Panc1 (cell line): ENCODE measurements around the gene ARHGAP31. TPM values are rescaled to one million over a fixed set of nuclear protein-coding genes. Genes with fewer than 3 reads are reported as not detected.
A peak's percentile ranks its signal among the peaks of the same experiment; 100 is the strongest.

Source experiments
- ATAC-seq: fragments of 200-7000 bp; cut with Tn5 transposase; 2 replicates; pipeline ENCODE4 v1.9.1; 2020; ENCODE audit warnings: mild to moderate bottlenecking, moderate library complexity
- BruUV-seq: library from RNA; stranded (reverse); fragments of 400-500 nt; replicated peaks from 2 replicates; lab custom pipeline; 2021; lab: Mats Ljungman, UMichigan
- CTCF ChIA-PET: fragments of 300-600 bp; sonication (Branson Sonifier 250); formaldehyde crosslinking; loops from one replicate; lab custom pipeline; 2022; ENCODE audit warnings: antibody characterized with exemption; lab: Charles Lee
- POLR2A ChIA-PET: fragments of 300-600 bp; sonication (Branson Sonifier 250); formaldehyde crosslinking; loops from one replicate; lab custom pipeline; 2022; ENCODE audit warnings: antibody characterized with exemption; lab: Charles Lee
- DNase-seq: peaks from one replicate; pipeline ENCODE4 v3.0.0-alpha.2; 2010; ENCODE audit warnings: low read depth, low spot score
- H3K27ac ChIP-seq: 2 replicates; pipeline ENCODE4 v1.5.1; 2011; ENCODE audit warnings: mild to moderate bottlenecking, low read length, inconsistent platforms
- H3K27me3 ChIP-seq: fragments of 200-500 bp; sonication (Bioruptor generic); 2 replicates; pipeline ENCODE4 v1.6.0; 2014; ENCODE audit warnings: low read length, inconsistent platforms; ENCODE audit not compliant: control insufficient read depth, insufficient read depth
- H3K36me3 ChIP-seq: fragments of 200-500 bp; sonication (Bioruptor generic); 2 replicates; pipeline ENCODE4 v1.5.1; 2014; ENCODE audit warnings: inconsistent platforms, mild to moderate bottlenecking, low read length, moderate library complexity; ENCODE audit not compliant: control insufficient read depth, insufficient read depth
- H3K4me1 ChIP-seq: 2 replicates; pipeline ENCODE4 v1.5.1; 2011; ENCODE audit warnings: inconsistent platforms, mild to moderate bottlenecking, low read length, moderate library complexity; ENCODE audit not compliant: control insufficient read depth, insufficient read depth
- H3K4me3 ChIP-seq, 2 experiments: 2 replicates each; pipeline ENCODE4 v1.5.1; 2011 to 2012; ENCODE audit warnings: low read depth in 2 of 2, low read length in 2 of 2, mild to moderate bottlenecking in 2 of 2, inconsistent platforms in 1 of 2, moderate library complexity in 1 of 2
- H3K9me3 ChIP-seq: fragments of 200-500 bp; sonication (Bioruptor generic); 2 replicates; pipeline ENCODE4 v1.5.1; 2014; ENCODE audit warnings: low read depth, mild to moderate bottlenecking, inconsistent platforms, low read length, moderate library complexity; ENCODE audit not compliant: control insufficient read depth, insufficient read depth
- POLR2AphosphoS5 ChIP-seq: IDR thresholded peaks from 2 replicates; pipeline ENCODE4 v1.6.1; 2012; ENCODE audit warnings: mild to moderate bottlenecking, low read depth, low read length, moderate library complexity
- REST ChIP-seq, 2 experiments: IDR thresholded peaks; 2 replicates each; pipeline ENCODE4 v1.6.1; 2011 to 2012; ENCODE audit warnings: low read depth in 2 of 2, control low read depth in 1 of 2, low read length in 1 of 2, mild to moderate bottlenecking in 1 of 2, moderate library complexity in 1 of 2; ENCODE audit not compliant: insufficient read depth in 1 of 2
- SIN3A ChIP-seq: IDR thresholded peaks from 2 replicates; pipeline ENCODE4 v1.6.1; 2012; ENCODE audit warnings: low read depth, mild to moderate bottlenecking, low read length, moderate library complexity, borderline replicate concordance; ENCODE audit not compliant: insufficient read depth
- TCF7L2 ChIP-seq: IDR thresholded peaks from 2 replicates; pipeline ENCODE4 v1.6.1; 2011; ENCODE audit warnings: mild to moderate bottlenecking, low read depth, low read length, inconsistent platforms
- in situ Hi-C: cut with HindIII; loops from 2 replicates; pipeline ENCODE4 v1.10.0; 2016; ENCODE audit warnings: low sequenced_read_pairs, low pct_unique_long_range_greater_than_20kb
- intact Hi-C: fragments of 100-400 bp; cut with micrococcal nuclease; formaldehyde crosslinking; loops from one replicate; pipeline ENCODE4 v1.10.0; 2022; ENCODE audit not compliant: unreplicated experiment
- total RNA-seq: library from RNA; stranded (reverse); gene quantifications from one replicate; pipeline ENCODE4 v1.2.1, GENCODE V29; 2021; ENCODE audit not compliant: unreplicated experiment
- TF ChIP-seq, protein P1 (sequence below): fragments of 450-650 bp; IDR thresholded peaks from 2 replicates; pipeline ENCODE4 v1.5.1; 2017; ENCODE audit warnings: mild to moderate bottlenecking

Gene ARHGAP31
- total RNA-seq, 1 experiment from 2014 or later: 7.6 TPM

DNA sequence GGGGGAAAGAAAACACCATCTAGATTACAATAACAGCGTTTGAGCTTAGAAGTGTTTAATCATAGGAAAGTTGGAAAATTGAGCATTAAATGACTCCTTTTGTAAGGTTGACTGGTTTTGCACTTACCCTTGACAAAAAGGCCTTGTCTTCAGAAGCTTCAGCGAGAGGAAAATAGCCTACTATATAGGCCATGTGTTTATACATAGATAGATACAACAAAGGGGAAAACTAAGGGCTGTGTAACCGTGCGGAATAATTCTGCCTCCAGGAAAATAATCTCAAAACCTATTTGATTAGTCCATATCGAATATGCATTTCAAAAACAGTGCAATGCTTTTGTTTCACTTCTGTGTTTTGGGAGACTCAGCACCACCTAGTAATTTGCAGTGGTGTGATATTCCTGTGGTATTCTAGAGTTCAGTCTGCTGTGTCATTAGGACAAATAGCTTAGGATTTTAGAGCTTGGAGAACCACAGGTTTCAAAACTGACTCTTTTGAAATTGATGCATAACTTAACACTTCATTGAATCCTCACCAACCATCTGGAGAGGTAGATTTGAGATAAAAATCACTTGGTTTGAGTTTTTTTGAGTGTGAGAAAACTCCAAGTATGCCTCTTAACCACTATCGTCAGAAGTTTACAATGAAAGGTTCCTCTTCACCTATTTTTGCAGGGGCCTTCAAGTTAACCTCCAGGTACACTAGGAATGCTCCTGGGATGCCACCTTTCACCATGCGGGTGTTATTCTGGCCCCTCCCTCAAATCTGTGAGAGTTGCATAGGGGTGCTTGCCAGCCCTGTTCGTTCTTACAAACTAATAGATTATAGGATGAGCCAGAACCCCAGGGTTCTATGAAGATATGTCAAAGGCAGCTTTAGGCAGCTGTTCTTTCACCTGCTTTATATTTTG, 1.9 kb downstream of the ARHGAP31 start:
- in situ Hi-C loops (no loop called here), intact Hi-C loops (no loop called here)
- ATAC-seq (no peak), DNase-seq (no peak)
- Histone ChIP-seq H3K9me3 (no peaks in the 10 kb centered on the region), H3K36me3 (no peaks in the 10 kb centered on the region), H3K27ac (peak overlapping the region; percentile 49), H3K27me3 (no peaks in the 10 kb centered on the region), H3K4me3 (peak overlapping the region; percentile 40 to 70), H3K4me1 (peaks cover 21% of the 10 kb centered on the region)
- TF ChIP-seq TCF7L2 (no peak), REST (IDR thresholded peaks at IDR 0.05; ENCODE audit: insufficient read depth in 1 of 2, low read depth in 2 of 2, low read length in 1 of 2) (no peak), SIN3A (no peak), POLR2AphosphoS5 (no peak)
- TF ChIP-seq, protein P1, sequence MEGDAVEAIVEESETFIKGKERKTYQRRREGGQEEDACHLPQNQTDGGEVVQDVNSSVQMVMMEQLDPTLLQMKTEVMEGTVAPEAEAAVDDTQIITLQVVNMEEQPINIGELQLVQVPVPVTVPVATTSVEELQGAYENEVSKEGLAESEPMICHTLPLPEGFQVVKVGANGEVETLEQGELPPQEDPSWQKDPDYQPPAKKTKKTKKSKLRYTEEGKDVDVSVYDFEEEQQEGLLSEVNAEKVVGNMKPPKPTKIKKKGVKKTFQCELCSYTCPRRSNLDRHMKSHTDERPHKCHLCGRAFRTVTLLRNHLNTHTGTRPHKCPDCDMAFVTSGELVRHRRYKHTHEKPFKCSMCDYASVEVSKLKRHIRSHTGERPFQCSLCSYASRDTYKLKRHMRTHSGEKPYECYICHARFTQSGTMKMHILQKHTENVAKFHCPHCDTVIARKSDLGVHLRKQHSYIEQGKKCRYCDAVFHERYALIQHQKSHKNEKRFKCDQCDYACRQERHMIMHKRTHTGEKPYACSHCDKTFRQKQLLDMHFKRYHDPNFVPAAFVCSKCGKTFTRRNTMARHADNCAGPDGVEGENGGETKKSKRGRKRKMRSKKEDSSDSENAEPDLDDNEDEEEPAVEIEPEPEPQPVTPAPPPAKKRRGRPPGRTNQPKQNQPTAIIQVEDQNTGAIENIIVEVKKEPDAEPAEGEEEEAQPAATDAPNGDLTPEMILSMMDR: no peak
- ChIA-PET CTCF (interaction anchor here (0.7 to 1.4 kb wide), 2 partner anchors 55 to 412 kb away, joined by 3 read pairs; partner anchors contain the start of gene B4GALT4), POLR2A (no interaction called here)
- BruUV-seq: TSS peak; percentile 64

- Histone ChIP-seq H3K36me3 (no peaks in the 10 kb centered on the region), H3K4me3 (no peak overlapping the region; a peak in 1 of 4 replicates), H3K9me3 (no peaks in the 10 kb centered on the region), H3K27ac (peak overlapping the region; percentile 42; the same call in 1 of the 2 replicates), H3K27me3 (no peaks in the 10 kb centered on the region), H3K4me1 (peaks cover 21% of the 10 kb centered on the region)
- BruUV-seq: no TSS peak
- intact Hi-C loops (no loop called here), in situ Hi-C loops (no loop called here)
- ATAC-seq (no peak), DNase-seq (no peak)
- TF ChIP-seq REST (IDR thresholded peaks at IDR 0.05; ENCODE audit: insufficient read depth in 1 of 2, low read depth in 2 of 2, low read length in 1 of 2) (no peak), POLR2AphosphoS5 (no peak), TCF7L2 (no peak), SIN3A (no peak)
- TF ChIP-seq, protein P1: no peak
- ChIA-PET POLR2A (no interaction called here), CTCF (interaction anchor here (0.7 kb wide), 1 partner anchor 412 kb away, joined by 3 read pairs; no protein-coding TSS in a partner anchor)
Observed at GRCh38 chr3:119296727-119297122, 2.5 kb downstream of the ARHGAP31 start.
